Activated CD4-positive, alpha-beta T cell treated with anti-CD3 and anti-CD28 coated beads, Interleukin-2, amount 10 ng/mL, durations not matched to agents 24 days and 14 days (primary cell): ENCODE data around the gene CHD3. TPM values are rescaled to one million over a fixed set of nuclear protein-coding genes. Genes with fewer than 3 reads are reported as not detected.

Source experiments
- DNase-seq: peaks from one replicate; pipeline ENCODE4 v3.0.0; 2022
- H3K27ac Mint-ChIP-seq: one replicate; pipeline ENCODE4 v1.8.0; 2022; ENCODE audit warnings: mild to moderate bottlenecking, mixed read lengths
- H3K27me3 Mint-ChIP-seq: one replicate; pipeline ENCODE4 v1.8.0; 2022; ENCODE audit warnings: mixed read lengths
- H3K36me3 Mint-ChIP-seq: one replicate; pipeline ENCODE4 v1.8.0; 2022; ENCODE audit warnings: low read depth, mild to moderate bottlenecking, mixed read lengths
- H3K4me1 Mint-ChIP-seq: one replicate; pipeline ENCODE4 v1.8.0; 2021; ENCODE audit warnings: mixed read lengths
- H3K4me3 Mint-ChIP-seq: one replicate; pipeline ENCODE4 v1.8.0; 2022; ENCODE audit warnings: mild to moderate bottlenecking, moderate library complexity, mixed read lengths
- H3K9me3 Mint-ChIP-seq: one replicate; pipeline ENCODE4 v1.8.0; 2021; ENCODE audit warnings: mixed read lengths
- intact Hi-C: fragments of 100-400 bp; cut with micrococcal nuclease; formaldehyde crosslinking; loops from one replicate; pipeline ENCODE4 v1.15.1; 2023
- total RNA-seq: library from RNA; stranded (reverse); gene quantifications from 2 replicates; pipeline ENCODE4 v1.2.3, GENCODE V29; 2022

Gene CHD3
- total RNA-seq, 1 donor from 2014 or later = 158 TPM

DNA sequence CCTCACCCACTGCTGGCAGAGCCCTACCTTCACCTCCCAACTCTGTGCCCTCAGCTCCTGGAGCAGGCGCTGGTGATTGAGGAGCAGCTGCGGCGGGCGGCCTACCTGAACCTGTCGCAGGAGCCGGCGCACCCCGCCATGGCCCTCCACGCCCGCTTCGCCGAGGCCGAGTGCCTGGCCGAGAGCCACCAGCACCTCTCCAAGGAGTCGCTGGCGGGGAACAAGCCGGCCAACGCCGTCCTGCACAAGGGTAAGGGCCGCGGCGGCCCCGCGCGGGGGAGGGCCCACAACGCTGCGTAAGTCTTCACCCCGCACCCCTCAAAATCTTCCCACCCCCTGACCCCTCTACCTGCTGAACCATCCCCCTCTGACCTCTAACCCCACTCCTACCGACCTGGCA, 20.5 kb downstream of the CHD3 start:
- peaks cover 75% of the 10 kb centered on the region for H3K36me3 Mint-ChIP-seq
- H3K27me3 Mint-ChIP-seq = no peaks in the 10 kb centered on the region
- no peak for DNase-seq
- H3K9me3 Mint-ChIP-seq = no peaks in the 10 kb centered on the region
- H3K4me1 Mint-ChIP-seq = peaks cover 12% of the 10 kb centered on the region
- H3K4me3 Mint-ChIP-seq = no peak overlapping the region
- intact Hi-C loops = no loop called here
- no peak overlapping the region for H3K27ac Mint-ChIP-seq

DNA sequence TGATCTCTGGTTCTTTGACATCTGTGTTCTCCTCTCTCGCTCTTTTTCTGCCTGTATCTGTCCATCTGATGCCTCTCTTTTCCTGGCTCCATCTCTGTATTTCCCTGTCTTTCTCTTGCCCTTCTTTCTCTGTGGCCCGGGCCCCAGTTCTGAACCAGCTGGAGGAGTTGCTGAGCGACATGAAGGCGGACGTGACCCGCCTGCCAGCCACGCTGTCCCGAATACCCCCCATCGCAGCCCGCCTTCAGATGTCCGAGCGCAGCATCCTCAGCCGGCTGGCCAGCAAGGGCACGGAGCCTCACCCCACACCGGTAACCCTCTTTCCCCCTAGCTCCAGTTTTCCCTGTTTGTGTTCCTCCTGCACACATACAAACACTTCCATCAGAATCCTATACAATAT, 21.7 kb downstream of the CHD3 start:
- H3K4me1 Mint-ChIP-seq = peaks cover 18% of the 10 kb centered on the region
- H3K27ac Mint-ChIP-seq = no peak overlapping the region
- no peaks in the 10 kb centered on the region for H3K27me3 Mint-ChIP-seq
- no peaks in the 10 kb centered on the region for H3K9me3 Mint-ChIP-seq
- no peak for DNase-seq
- intact Hi-C loops = loop anchor here (5.0 to 10.0 kb wide), 2 partner anchors 147 to 205 kb away; partner anchors contain the start of gene ALOXE3
- H3K36me3 Mint-ChIP-seq = peaks cover 69% of the 10 kb centered on the region
- no peak overlapping the region for H3K4me3 Mint-ChIP-seq

DNA sequence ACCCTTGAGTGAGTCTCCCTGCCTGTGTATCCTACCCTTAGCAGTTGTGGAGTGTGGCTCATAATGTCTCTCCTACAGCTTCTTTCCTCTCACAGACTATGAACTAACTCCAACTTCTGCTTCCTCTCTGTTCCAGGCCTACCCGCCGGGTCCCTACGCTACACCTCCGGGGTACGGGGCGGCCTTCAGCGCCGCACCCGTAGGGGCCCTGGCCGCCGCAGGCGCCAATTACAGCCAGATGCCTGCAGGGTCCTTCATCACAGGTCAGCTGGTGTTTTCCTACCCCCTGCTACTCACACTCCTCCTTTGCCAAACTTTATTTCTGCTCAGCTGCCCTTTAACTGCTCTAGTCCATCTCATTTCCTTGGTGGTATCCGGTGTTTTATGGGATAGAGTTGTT, 22.1 kb downstream of the CHD3 start:
- intact Hi-C loops = loop anchor here (5.0 to 10.0 kb wide), 2 partner anchors 147 to 204 kb away; partner anchors contain the start of gene ALOXE3
- H3K9me3 Mint-ChIP-seq = no peaks in the 10 kb centered on the region
- no peaks in the 10 kb centered on the region for H3K27me3 Mint-ChIP-seq
- no peak overlapping the region for H3K4me3 Mint-ChIP-seq
- H3K27ac Mint-ChIP-seq = no peak overlapping the region
- peaks cover 20% of the 10 kb centered on the region for H3K4me1 Mint-ChIP-seq
- peaks cover 67% of the 10 kb centered on the region for H3K36me3 Mint-ChIP-seq
- DNase-seq = no peak

DNA sequence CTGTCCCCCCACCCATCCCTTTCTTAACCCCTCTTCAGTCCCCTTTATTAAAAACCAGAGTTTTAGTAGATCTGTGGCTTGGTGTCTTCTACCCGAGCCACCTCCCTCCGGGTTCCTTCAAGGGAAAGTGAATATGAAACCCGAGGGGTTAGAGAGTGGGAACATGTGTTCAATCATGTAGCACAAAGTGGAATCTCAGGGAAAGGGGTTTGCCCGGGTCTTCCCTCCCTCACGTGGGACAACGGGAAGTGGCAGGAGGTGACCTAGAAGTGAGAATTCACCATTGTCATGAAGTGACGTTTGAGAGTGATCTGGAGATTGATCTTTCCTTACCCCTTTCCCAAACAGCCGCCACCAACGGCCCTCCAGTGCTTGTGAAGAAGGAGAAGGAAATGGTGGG, 22.5 kb downstream of the CHD3 start:
- Mint-ChIP-seq H3K27ac (no peak overlapping the region), H3K9me3 (no peaks in the 10 kb centered on the region), H3K27me3 (no peaks in the 10 kb centered on the region), H3K4me1 (peaks cover 20% of the 10 kb centered on the region), H3K4me3 (no peak overlapping the region), H3K36me3 (peaks cover 63% of the 10 kb centered on the region)
- no peak for DNase-seq
- intact Hi-C loops = loop anchor here (5.0 to 10.0 kb wide), 2 partner anchors 146 to 204 kb away; partner anchors contain the start of gene ALOXE3

DNA sequence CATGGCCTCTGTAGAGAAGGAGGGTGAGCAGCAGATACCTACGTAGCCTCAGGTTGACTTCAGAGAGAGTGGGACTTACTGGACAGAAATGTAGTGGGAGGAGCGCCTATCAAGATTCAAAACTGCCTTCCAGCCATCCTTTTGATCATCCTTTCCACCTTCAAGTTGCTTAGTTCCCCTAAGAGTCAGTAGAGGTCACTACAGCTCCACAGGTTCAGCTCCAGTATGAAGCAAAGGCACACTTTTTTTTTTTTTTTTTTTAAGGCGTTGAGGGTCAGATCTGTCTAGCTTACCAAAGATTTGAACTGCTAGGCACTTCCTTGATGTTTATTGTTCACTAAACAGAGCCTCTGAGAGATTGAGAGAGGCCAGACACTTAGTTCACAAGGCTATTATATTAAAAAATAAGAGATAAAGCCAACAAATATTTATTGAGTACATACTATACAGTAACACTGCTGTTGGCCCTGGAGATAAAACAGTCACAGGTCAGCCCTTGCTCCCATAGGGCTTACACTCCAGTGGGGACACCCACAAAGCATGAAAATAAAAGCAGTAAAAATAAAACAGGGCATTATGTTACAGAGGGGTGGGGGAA, 24.4 kb downstream of the CHD3 start:
- peak; percentile 88 for DNase-seq
- peak overlapping the region; percentile 24 for H3K4me3 Mint-ChIP-seq
- intact Hi-C loops = loop anchor here (1.0 to 10.0 kb wide), 4 partner anchors 75 to 202 kb away; partner anchors contain the start of gene ALOXE3
- H3K36me3 Mint-ChIP-seq = peaks cover 47% of the 10 kb centered on the region
- H3K4me1 Mint-ChIP-seq = peaks cover 28% of the 10 kb centered on the region
- no peaks in the 10 kb centered on the region for H3K27me3 Mint-ChIP-seq
- peak overlapping the region; percentile 58 for H3K27ac Mint-ChIP-seq
- H3K9me3 Mint-ChIP-seq = no peaks in the 10 kb centered on the region

DNA sequence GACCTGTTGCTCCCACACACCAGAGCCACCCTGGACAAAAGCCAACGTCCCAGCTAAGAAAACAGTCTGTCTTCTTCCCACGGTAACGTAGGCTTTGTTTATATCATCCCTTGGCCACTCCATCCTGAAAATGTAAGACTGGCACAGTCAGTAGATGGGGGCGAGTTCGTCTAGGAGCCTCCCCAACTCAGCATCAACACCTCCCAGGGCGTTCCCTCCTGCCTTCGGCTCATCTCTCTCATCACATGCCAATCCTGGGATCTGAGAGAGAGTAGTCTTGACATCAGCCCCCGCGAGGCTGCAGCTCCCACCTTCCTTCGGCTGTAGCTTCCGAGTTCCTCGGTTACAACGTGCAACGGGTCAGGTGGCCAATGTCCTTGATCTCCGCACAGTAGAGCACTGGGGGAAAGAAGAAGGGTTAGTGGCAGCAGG, 26.6 kb downstream of the CHD3 start:
- Mint-ChIP-seq H3K27ac (peak overlapping the region; percentile 97), H3K4me3 (peak overlapping the region; percentile 97), H3K9me3 (no peaks in the 10 kb centered on the region), H3K27me3 (no peaks in the 10 kb centered on the region), H3K36me3 (peaks cover 28% of the 10 kb centered on the region), H3K4me1 (peaks cover 26% of the 10 kb centered on the region)
- no peak for DNase-seq
- intact Hi-C loops = loop anchor here (1.0 to 10.0 kb wide), 4 partner anchors 17 to 200 kb away; partner anchors contain the start of genes ALOXE3, CNTROB and NAA38

DNA sequence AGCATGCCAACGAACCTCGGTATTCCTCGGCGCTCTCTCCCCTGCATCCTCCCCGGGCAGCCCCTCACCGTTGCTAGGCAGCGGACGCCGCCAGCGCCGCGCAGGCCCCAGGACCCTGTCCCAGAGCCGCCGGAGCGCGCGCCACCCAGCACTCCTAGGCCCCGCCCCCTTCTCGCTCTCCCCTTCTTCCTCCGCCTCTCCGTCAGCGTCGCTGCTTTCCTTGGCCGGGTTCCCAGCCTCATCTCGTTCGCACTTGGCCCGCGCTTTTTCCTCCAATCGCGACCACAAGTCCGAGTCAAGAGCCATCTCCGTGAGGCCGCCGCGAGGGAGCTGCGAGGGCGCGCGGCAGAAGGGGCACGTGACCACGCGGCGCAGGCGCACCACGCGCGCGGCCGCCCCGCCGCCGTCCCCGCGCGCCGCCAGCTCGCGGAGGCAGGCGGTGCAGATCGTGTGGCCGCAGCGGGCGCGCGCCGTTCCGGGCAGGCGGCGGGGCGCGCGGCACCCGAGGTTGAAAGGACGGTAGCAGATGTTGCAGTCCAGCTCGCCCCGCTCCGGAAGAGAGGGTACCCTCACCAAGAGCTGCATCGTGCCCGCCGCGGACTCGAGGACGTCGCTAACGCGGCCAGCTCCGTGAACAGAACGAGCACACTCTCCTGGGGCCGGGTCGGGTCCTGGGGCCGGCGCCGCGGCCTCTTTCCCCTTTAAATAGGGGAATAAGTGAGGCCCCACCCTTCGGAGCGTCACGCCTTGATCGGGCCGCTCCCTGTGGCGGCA, 27.2 kb downstream of the CHD3 start, which contains the start of gene RNF227:
TSS of gene RNF227 (minus strand) at position 679 of the 774 bp plus-strand sequence. CDS start at position 585, 94 bp downstream.
- Mint-ChIP-seq H3K27ac (peak within 1 kb of the TSS; percentile 97), H3K27me3 (no peaks in the 10 kb centered on the region), H3K4me1 (peaks cover 26% of the 10 kb centered on the region), H3K4me3 (peak within 1 kb of the TSS; percentile 97), H3K9me3 (no peaks in the 10 kb centered on the region), H3K36me3 (peaks cover 22% of the 10 kb centered on the region)
- intact Hi-C loops = loop anchor here (1.0 to 10.0 kb wide), 4 partner anchors 17 to 199 kb away; partner anchors contain the start of genes ALOXE3, CNTROB and NAA38
- peak; percentile 94 for DNase-seq

DNA sequence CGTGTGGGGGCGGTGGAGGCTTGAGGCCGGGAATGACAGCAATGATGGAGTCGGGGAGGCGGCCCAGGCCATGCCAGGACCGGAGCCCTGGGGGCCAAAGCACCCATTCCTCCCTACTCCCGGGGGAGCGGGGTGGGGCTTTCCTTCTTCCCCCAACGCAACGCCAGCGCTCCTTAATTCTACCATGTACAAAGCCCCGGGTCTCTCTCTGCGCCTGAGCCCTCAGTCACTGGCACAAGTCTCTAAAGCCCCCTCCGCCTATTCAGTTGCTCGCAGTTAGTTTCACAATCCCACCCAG, 27.7 kb downstream of the CHD3 start:
- Mint-ChIP-seq H3K4me3 (peak overlapping the region; percentile 97), H3K27ac (peak overlapping the region; percentile 79), H3K4me1 (peaks cover 27% of the 10 kb centered on the region), H3K36me3 (peaks cover 17% of the 10 kb centered on the region), H3K9me3 (no peaks in the 10 kb centered on the region), H3K27me3 (no peaks in the 10 kb centered on the region)
- intact Hi-C loops = loop anchor here (10.0 kb wide), 1 partner anchor 198 kb away; the partner anchor contains the start of gene ALOXE3
- no peak for DNase-seq

DNA sequence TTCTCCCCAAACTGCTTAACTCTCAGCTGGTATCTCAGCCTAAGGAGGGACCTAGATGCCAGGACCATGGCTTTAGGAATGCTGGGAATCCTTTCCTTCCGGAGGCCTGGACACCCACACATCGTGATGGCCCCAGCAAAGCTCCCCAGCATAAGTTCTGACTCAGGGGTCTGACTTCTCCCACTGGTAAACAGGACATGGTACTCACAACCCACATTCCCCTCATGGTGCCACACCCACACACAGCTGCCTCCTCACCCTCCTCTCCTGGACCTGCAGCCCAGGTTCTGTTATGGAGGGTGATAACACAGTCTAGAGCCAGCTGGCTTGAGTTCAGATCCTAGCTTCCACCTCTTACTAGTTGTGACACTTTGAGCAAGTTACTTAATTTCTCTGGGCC, 28.2 kb downstream of the CHD3 start:
- peak overlapping the region; percentile 97 for H3K4me3 Mint-ChIP-seq
- intact Hi-C loops = loop anchor here (10.0 kb wide), 1 partner anchor 198 kb away; the partner anchor contains the start of gene ALOXE3
- H3K27ac Mint-ChIP-seq = peak overlapping the region; percentile 79
- peaks cover 30% of the 10 kb centered on the region for H3K4me1 Mint-ChIP-seq
- H3K27me3 Mint-ChIP-seq = no peaks in the 10 kb centered on the region
- no peaks in the 10 kb centered on the region for H3K9me3 Mint-ChIP-seq
- peak; percentile 70 for DNase-seq
- H3K36me3 Mint-ChIP-seq = peaks cover 17% of the 10 kb centered on the region

DNA sequence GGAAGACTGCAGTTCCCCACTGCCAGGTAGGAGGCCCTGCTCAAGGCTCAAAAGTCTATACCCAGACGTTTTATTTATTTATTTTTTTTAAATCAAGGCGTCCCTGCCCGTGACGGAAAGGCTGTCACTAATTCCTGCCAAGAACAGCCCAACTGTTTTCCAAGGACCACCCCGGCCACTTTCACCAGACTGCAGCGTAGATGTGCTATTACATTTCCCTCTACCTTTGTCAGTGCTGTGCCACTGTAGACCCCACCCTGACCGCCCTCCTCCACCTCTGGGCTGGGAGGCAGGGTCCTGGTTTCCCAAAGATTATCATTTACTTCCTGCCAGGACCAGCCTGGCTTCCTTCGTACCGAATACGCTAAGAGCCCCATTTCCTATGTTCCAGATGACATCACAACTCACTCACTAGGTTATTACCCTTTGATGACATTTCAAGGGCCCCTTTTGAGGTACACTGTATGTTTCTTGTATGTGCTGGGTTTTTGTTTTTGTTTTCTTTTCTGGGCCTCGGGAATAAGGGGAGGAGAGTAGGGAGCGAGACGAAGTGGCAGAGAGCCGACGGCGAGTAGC, 33.8 kb downstream of the CHD3 start:
- Mint-ChIP-seq H3K9me3 (no peaks in the 10 kb centered on the region), H3K27ac (peak overlapping the region; percentile 71), H3K36me3 (peaks cover 3% of the 10 kb centered on the region), H3K4me3 (peak overlapping the region; percentile 80), H3K27me3 (no peaks in the 10 kb centered on the region), H3K4me1 (peaks cover 19% of the 10 kb centered on the region)
- intact Hi-C loops = loop anchor here (1.0 kb wide), 1 partner anchor 9 kb away; the partner anchor contains the start of gene TRAPPC1
- DNase-seq = no peak

DNA sequence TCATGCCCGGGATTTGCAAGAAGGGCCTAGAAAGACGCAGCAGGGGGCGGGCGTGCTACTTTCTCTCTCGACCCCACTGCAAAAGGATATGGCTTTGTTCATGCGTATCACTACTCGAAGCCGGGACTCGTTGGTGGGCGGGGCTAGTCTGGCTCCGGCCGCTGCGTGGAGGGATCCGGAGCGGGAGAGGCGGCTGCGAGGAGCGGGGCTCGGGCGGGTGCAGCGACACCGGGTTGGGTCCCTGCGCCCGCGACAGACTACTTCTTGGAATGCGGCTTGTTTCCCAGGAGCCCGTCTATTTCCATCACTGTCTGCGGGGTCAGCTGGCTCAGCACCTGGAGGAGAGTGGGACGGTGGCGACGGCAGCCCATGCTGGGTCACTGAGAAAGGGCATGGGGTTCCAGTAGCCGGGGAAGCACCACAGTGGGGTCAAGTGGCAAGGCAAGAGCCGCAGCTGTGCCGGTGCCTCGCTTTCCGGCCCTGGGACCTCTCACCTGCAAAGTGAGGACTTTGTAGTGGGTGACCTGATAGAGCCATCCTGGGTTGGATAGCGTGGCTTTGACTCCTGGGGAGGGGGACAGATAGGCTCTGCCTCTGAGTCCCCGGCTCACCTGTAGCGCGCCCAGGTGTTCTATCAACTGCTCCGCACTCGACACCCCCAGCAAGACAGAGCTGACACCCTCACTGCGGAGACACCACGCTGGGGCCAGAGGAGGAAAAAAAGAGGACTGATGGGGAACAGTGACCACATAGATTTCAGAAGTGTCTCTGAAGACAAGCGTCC, 34.4 kb downstream of the CHD3 start:
- Mint-ChIP-seq H3K36me3 (peaks cover 5% of the 10 kb centered on the region), H3K4me3 (peak overlapping the region; percentile 80), H3K4me1 (peaks cover 19% of the 10 kb centered on the region), H3K9me3 (no peaks in the 10 kb centered on the region), H3K27ac (peak overlapping the region; percentile 71), H3K27me3 (no peaks in the 10 kb centered on the region)
- intact Hi-C loops = loop anchor here (1.0 kb wide), 1 partner anchor 8 kb away; the partner anchor contains the start of gene TRAPPC1
- peak; percentile 95 for DNase-seq

DNA sequence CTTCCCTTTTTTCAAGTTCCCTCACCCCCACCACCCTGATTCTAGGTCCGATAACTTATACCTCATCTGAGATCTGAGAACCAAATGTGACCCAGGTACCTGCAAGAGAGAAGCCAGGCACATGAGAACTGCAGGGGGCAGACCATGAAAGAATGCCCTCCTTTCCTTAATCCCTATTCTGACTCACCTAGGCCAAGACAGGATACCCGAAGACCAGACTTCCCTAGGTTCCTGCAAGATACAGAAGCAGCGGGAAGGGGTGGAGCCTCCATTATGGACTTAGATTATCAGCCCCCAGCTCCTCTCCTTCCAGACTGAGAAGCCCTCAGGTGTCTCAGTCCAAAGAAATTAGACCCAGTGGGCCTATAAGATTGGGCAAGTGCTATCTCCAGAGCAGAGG, 39.0 kb downstream of the CHD3 start:
- intact Hi-C loops = no loop called here
- no peak overlapping the region for H3K27ac Mint-ChIP-seq
- H3K36me3 Mint-ChIP-seq = peaks cover 15% of the 10 kb centered on the region
- H3K4me1 Mint-ChIP-seq = peaks cover 21% of the 10 kb centered on the region
- H3K27me3 Mint-ChIP-seq = no peaks in the 10 kb centered on the region
- no peak for DNase-seq
- no peaks in the 10 kb centered on the region for H3K9me3 Mint-ChIP-seq
- H3K4me3 Mint-ChIP-seq = no peak overlapping the region
